GM23338 (cell line): Measurements from ENCODE around the gene OR6B3. TPM values are rescaled to one million over a fixed set of nuclear protein-coding genes. Genes with fewer than 3 reads are reported as not detected.

Experiments
- ATAC-seq: fragments of 200-7000 bp; cut with Tn5 transposase; 3 replicates; pipeline ENCODE4 v1.9.1; 2020
- DNase-seq: peaks from one replicate; pipeline ENCODE4 v3.0.0-alpha.2; 2015; ENCODE audit warnings: low spot score
- H2AFZ ChIP-seq: fragments of 200-600 bp; sonication (generic); 2 replicates; pipeline ENCODE4 v1.8.0; 2016; ENCODE audit warnings: antibody characterized with exemption, mild to moderate bottlenecking, moderate library complexity
- H3F3A ChIP-seq: fragments of 200-600 bp; sonication (generic); replicated peaks from 2 replicates; pipeline ENCODE4 v1.8.0; 2017; ENCODE audit warnings: antibody characterized with exemption, mixed run types, low read depth
- H3K27ac ChIP-seq: fragments of 200-600 bp; sonication (generic); 2 replicates; pipeline ENCODE4 v1.6.1; 2016; ENCODE audit warnings: low read depth
- H3K27me3 ChIP-seq: fragments of 200-600 bp; sonication (generic); 2 replicates; pipeline ENCODE4 v1.8.0; 2016; ENCODE audit warnings: mild to moderate bottlenecking, mixed run types, moderate library complexity; ENCODE audit not compliant: insufficient read depth
- H3K36me3 ChIP-seq: fragments of 200-600 bp; sonication (generic); 2 replicates; pipeline ENCODE4 v1.8.0; 2016; ENCODE audit warnings: mild to moderate bottlenecking; ENCODE audit not compliant: insufficient read depth
- H3K4me1 ChIP-seq: fragments of 200-600 bp; sonication (generic); 2 replicates; pipeline ENCODE4 v1.8.0; 2016; ENCODE audit warnings: mild to moderate bottlenecking, moderate library complexity; ENCODE audit not compliant: insufficient read depth
- H3K4me2 ChIP-seq: fragments of 200-600 bp; sonication (generic); 2 replicates; pipeline ENCODE4 v1.7.1; 2017; ENCODE audit warnings: mixed run types
- H3K4me3 ChIP-seq: fragments of 200-600 bp; sonication (generic); 2 replicates; pipeline ENCODE4 v1.6.1; 2016; ENCODE audit warnings: mixed run types
- H3K79me2 ChIP-seq: fragments of 200-600 bp; sonication (generic); replicated peaks from 2 replicates; pipeline ENCODE4 v1.8.0; 2017; ENCODE audit warnings: mild to moderate bottlenecking; ENCODE audit not compliant: insufficient read depth
- H3K9me2 ChIP-seq: fragments of 200-600 bp; sonication (generic); 2 replicates; pipeline ENCODE4 v1.8.0; 2017; ENCODE audit not compliant: insufficient read depth
- H4K20me1 ChIP-seq: fragments of 200-600 bp; sonication (generic); replicated peaks from 2 replicates; pipeline ENCODE4 v1.8.0; 2017; ENCODE audit warnings: mild to moderate bottlenecking; ENCODE audit not compliant: insufficient read depth
- H3K27ac Mint-ChIP-seq: 2 replicates; pipeline ENCODE4 v1.8.0; 2020; ENCODE audit warnings: inconsistent platforms, mild to moderate bottlenecking, moderate library complexity, mixed read lengths
- H3K27me3 Mint-ChIP-seq: 3 replicates; pipeline ENCODE4 v1.8.0; 2022; ENCODE audit warnings: low read depth, mild to moderate bottlenecking, moderate library complexity, mixed read lengths, inconsistent platforms; ENCODE audit not compliant: insufficient read depth, poor library complexity
- H3K36me3 Mint-ChIP-seq: 3 replicates; pipeline ENCODE4 v1.8.0; 2021; ENCODE audit warnings: low read depth, mild to moderate bottlenecking, inconsistent platforms, moderate library complexity, mixed read lengths
- H3K4me1 Mint-ChIP-seq: 3 replicates; pipeline ENCODE4 v1.8.0; 2020; ENCODE audit warnings: mild to moderate bottlenecking, inconsistent platforms, mixed read lengths
- H3K4me3 Mint-ChIP-seq: 3 replicates; pipeline ENCODE4 v1.8.0; 2021; ENCODE audit warnings: moderate library complexity, mild to moderate bottlenecking, inconsistent platforms, mixed read lengths
- H3K9me3 Mint-ChIP-seq: 3 replicates; pipeline ENCODE4 v1.8.0; 2020; ENCODE audit warnings: moderate library complexity, mild to moderate bottlenecking, inconsistent platforms, mixed read lengths
- CREB1 ChIP-seq: fragments of 250-450 bp; sonication (Bioruptor Pico); IDR thresholded peaks from 2 replicates; pipeline ENCODE4 v1.5.0; 2020; ENCODE audit warnings: low read depth, mild to moderate bottlenecking, moderate library complexity
- CTCF ChIP-seq, 2 experiments: fragments of 200-600 bp in 1 of 2; sonication (generic) in 1 of 2; conservative IDR thresholded peaks; 2 replicates each; pipeline versions ENCODE4 v1.5.1 to v1.6.1; 2016 to 2017; ENCODE audit warnings: antibody characterized with exemption in 2 of 2, low read depth in 2 of 2, mild to moderate bottlenecking in 2 of 2, moderate library complexity in 1 of 2
- EZH2 ChIP-seq: fragments of 200-600 bp; sonication (generic); IDR thresholded peaks from one replicate; pipeline ENCODE4 v1.8.0; 2017; ENCODE audit warnings: antibody characterized with exemption, mild to moderate bottlenecking, low read depth; ENCODE audit not compliant: unreplicated experiment
- EZH2phosphoT487 ChIP-seq: fragments of 200-600 bp; sonication (generic); IDR thresholded peaks from one replicate; pipeline ENCODE4 v1.8.1; 2018; ENCODE audit warnings: antibody characterized with exemption; ENCODE audit not compliant: unreplicated experiment
- NANOG ChIP-seq: IDR thresholded peaks from 2 replicates; pipeline ENCODE4 v1.6.1; 2016; ENCODE audit warnings: antibody characterized with exemption, borderline replicate concordance
- POLR2AphosphoS5 ChIP-seq: IDR thresholded peaks from 2 replicates; pipeline ENCODE4 v1.6.1; 2016; ENCODE audit warnings: antibody characterized with exemption, low read depth
- STAT1 ChIP-seq: IDR thresholded peaks from one replicate; pipeline ENCODE4 v1.6.1; 2016; ENCODE audit warnings: antibody characterized with exemption; ENCODE audit not compliant: unreplicated experiment
- ZNF114 ChIP-seq: fragments of 250-450 bp; sonication (Bioruptor Pico); IDR thresholded peaks from 2 replicates; pipeline ENCODE4 v1.5.0; 2020; ENCODE audit warnings: mild to moderate bottlenecking, moderate library complexity
- ZNF331 ChIP-seq: fragments of 250-450 bp; sonication (Bioruptor Pico); IDR thresholded peaks from 2 replicates; pipeline ENCODE4 v1.5.0; 2020; ENCODE audit warnings: low read depth, mild to moderate bottlenecking, moderate library complexity
- ZNF462 ChIP-seq: fragments of 250-450 bp; sonication (Bioruptor Pico); IDR thresholded peaks from 2 replicates; pipeline ENCODE4 v1.5.0; 2020; ENCODE audit warnings: mild to moderate bottlenecking, moderate library complexity
- polyA plus RNA-seq: library from polyadenylated mRNA; unstranded; fragments of >200 nt; fragmentation: Nextera tagmentation; extraction: Ambion mirVana; gene quantifications from 2 replicates; pipeline ENCODE4 v1.2.1, GENCODE V29; 2016
- total RNA-seq: library from RNA; depleted of rRNA; stranded (reverse); fragments of >200 nt; shearing (Covaris generic); gene quantifications from 2 replicates; pipeline ENCODE4 v1.2.3, GENCODE V29; 2014
- TF ChIP-seq, protein P1 (sequence below): IDR thresholded peaks from 2 replicates; pipeline ENCODE4 v1.6.1; 2016; ENCODE audit warnings: antibody characterized with exemption
- TF ChIP-seq, protein P2 (sequence below): IDR thresholded peaks from one replicate; pipeline ENCODE4 v1.6.1; 2018; ENCODE audit warnings: antibody characterized with exemption; ENCODE audit not compliant: unreplicated experiment

The OR6B3 gene
- total and polyA plus RNA-seq, 2 experiments from 2014 or later, result not detected

DNA sequence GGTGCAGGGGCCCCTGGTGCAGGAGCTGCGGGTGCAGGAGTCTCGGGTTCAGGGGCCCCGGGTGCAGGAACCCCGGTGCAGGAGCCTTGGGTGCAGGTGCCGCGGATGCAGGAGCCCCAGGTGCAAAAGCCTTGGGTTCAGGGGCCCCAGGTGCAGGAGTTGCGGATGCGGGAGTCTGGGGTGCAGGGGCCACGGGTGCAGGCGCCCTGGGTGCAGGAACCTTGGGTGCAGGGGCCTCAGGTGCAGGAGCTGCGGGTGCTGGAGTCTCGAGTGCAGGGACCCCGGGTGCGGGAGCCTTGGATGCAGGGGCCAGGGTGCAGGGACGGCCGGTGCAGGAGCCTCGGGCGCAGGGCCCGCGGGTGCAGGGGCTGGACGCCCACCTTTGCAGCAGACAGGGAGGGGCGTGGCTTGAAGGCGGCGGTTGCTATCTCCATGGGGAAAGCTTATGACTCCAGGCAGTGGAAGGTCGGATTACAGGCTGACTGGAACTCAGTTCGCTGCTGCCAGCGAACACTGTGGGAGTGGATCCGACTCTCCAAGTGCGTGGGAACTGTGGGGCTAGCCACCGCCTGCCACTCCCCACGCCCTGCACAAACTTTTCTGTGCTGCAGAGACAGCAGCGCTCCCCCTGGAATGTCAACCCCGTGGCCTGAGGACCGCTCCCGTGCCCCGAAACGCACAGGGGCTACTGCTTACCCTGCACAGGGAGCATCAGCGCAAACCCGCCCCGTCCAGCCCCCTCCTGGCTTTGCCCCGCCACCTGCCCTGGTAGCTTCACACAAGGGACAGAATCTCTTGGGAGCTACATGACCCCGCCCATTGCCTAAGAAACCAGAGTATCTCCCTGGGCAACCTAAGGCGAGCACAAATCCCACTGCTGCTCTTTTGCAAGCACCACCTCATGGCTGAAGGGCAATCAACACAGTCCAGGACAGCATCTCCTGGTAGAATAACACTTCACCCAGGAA lies 42.5 kb upstream of the OR6B3 start (continued):
- TF ChIP-seq ZNF462 (CRISPR knock-in tag) (no peak), NANOG (no peak), STAT1 (no peak)

GRCh38 chr2:240089306-240089705 lies 36.0 kb upstream of the OR6B3 start:
- no peak overlapping the region for H3K27ac Mint-ChIP-seq
- H3K4me1 Mint-ChIP-seq, result peaks cover 5% of the 10 kb centered on the region; the same call in 1 of the 3 replicates
- DNase-seq, result no peak
- H3K27me3 ChIP-seq, result 0 out of 2 replicates have a peak, but pooled peaks cover under 1% of the 10 kb centered on the region
- H3K36me3 Mint-ChIP-seq, result peaks cover 10% of the 10 kb centered on the region; the same call in 2 of the 3 replicates
- no peaks in the 10 kb centered on the region for H3K9me2 ChIP-seq
- no peaks in the 10 kb centered on the region for H3K79me2 ChIP-seq
- no peak overlapping the region for H3K4me2 ChIP-seq
- H3K4me1 ChIP-seq, result no peaks in the 10 kb centered on the region
- H3K4me3 Mint-ChIP-seq, result no peak overlapping the region
- peaks cover 34% of the 10 kb centered on the region for H3K9me3 Mint-ChIP-seq
- H3K4me3 ChIP-seq, result no peak overlapping the region
- H4K20me1 ChIP-seq, result no peaks in the 10 kb centered on the region
- ATAC-seq, result peak; percentile 41
- no peak overlapping the region for H3K27ac ChIP-seq
- no peaks in the 10 kb centered on the region for H3F3A ChIP-seq
- H3K36me3 ChIP-seq, result no peaks in the 10 kb centered on the region
- H3K27me3 Mint-ChIP-seq, result peaks cover 4% of the 10 kb centered on the region
- H2AFZ ChIP-seq, result peak overlapping the region; percentile 82; the same call in 1 of the 2 replicates
- TF ChIP-seq POLR2AphosphoS5, result no peak
- no peak for TF ChIP-seq ZNF331
- no peak for TF ChIP-seq CREB1
- no peak for TF ChIP-seq CTCF (conservative IDR thresholded peaks at IDR 0.05; ENCODE audit: low read depth in 2 of 2)
- TF ChIP-seq, protein P1, sequence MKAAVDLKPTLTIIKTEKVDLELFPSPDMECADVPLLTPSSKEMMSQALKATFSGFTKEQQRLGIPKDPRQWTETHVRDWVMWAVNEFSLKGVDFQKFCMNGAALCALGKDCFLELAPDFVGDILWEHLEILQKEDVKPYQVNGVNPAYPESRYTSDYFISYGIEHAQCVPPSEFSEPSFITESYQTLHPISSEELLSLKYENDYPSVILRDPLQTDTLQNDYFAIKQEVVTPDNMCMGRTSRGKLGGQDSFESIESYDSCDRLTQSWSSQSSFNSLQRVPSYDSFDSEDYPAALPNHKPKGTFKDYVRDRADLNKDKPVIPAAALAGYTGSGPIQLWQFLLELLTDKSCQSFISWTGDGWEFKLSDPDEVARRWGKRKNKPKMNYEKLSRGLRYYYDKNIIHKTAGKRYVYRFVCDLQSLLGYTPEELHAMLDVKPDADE, result no peak
- TF ChIP-seq EZH2, result no peak
- no peak for TF ChIP-seq EZH2phosphoT487
- TF ChIP-seq, protein P2, sequence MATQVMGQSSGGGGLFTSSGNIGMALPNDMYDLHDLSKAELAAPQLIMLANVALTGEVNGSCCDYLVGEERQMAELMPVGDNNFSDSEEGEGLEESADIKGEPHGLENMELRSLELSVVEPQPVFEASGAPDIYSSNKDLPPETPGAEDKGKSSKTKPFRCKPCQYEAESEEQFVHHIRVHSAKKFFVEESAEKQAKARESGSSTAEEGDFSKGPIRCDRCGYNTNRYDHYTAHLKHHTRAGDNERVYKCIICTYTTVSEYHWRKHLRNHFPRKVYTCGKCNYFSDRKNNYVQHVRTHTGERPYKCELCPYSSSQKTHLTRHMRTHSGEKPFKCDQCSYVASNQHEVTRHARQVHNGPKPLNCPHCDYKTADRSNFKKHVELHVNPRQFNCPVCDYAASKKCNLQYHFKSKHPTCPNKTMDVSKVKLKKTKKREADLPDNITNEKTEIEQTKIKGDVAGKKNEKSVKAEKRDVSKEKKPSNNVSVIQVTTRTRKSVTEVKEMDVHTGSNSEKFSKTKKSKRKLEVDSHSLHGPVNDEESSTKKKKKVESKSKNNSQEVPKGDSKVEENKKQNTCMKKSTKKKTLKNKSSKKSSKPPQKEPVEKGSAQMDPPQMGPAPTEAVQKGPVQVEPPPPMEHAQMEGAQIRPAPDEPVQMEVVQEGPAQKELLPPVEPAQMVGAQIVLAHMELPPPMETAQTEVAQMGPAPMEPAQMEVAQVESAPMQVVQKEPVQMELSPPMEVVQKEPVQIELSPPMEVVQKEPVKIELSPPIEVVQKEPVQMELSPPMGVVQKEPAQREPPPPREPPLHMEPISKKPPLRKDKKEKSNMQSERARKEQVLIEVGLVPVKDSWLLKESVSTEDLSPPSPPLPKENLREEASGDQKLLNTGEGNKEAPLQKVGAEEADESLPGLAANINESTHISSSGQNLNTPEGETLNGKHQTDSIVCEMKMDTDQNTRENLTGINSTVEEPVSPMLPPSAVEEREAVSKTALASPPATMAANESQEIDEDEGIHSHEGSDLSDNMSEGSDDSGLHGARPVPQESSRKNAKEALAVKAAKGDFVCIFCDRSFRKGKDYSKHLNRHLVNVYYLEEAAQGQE, result no peak
- no peak for TF ChIP-seq ZNF114 (CRISPR knock-in tag)
